ENCODE data around the gene TMEM120B.

TMEM120B gene

DNA sequence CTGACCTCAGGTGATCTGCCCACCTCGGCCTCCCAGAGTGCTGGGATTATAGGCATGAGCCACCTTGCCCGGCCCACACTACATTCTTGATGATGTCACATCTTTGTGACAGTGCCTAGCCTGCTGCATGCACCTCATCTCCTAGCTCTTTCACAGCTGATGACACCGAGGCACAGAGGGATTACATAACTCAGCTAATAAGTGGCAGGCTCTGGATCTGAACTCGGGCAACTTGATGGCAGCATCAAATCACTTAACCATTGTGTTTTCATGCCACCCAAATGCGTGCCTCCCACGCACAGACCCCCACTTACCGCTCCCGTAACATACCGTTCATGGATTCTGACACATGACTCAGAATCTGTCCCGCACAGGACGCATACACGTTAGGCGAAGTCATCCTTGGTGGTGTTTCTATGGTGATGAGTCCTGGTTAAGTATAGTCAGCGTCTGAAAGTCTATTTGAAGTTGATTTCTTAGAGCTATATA lies 7.4 kb downstream of the TMEM120B start:
- H3K27ac ChIP-seq = no peak overlapping the region
- TF ChIP-seq ZFX (IDR thresholded peaks at IDR 0.05) = no peak
- TF ChIP-seq, protein P1, sequence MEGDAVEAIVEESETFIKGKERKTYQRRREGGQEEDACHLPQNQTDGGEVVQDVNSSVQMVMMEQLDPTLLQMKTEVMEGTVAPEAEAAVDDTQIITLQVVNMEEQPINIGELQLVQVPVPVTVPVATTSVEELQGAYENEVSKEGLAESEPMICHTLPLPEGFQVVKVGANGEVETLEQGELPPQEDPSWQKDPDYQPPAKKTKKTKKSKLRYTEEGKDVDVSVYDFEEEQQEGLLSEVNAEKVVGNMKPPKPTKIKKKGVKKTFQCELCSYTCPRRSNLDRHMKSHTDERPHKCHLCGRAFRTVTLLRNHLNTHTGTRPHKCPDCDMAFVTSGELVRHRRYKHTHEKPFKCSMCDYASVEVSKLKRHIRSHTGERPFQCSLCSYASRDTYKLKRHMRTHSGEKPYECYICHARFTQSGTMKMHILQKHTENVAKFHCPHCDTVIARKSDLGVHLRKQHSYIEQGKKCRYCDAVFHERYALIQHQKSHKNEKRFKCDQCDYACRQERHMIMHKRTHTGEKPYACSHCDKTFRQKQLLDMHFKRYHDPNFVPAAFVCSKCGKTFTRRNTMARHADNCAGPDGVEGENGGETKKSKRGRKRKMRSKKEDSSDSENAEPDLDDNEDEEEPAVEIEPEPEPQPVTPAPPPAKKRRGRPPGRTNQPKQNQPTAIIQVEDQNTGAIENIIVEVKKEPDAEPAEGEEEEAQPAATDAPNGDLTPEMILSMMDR (conservative IDR thresholded peaks at IDR 0.05) = no peak

DNA sequence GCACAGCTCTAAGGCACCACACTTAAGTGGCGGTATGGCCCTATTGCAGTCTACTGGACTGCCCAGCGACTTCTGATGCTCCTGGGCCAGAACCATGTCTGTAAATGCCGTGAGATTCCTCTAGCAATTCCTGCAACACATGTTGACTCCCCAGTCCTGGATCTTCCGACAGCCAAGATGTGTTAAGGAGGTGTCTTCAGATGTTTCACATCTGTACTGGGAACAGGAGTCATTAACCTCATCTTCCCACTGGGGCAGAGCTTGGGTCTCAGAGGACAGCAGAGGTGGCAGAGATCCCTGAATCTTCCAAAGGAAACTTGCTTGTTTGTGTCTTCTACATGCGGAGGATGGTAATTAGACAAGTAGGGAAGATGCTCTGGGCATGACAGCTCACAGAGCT lies 8.2 kb downstream of the TMEM120B start:
- no peak overlapping the region for H3K27ac ChIP-seq
- TF ChIP-seq, protein P1 (conservative IDR thresholded peaks at IDR 0.05) = no peak
- TF ChIP-seq ZFX (IDR thresholded peaks at IDR 0.05) = no peak

- TF ChIP-seq, protein P1 (conservative IDR thresholded peaks at IDR 0.05) = no peak
- no peak for TF ChIP-seq ZFX (IDR thresholded peaks at IDR 0.05)
- H3K27ac ChIP-seq = no peak overlapping the region
These were observed 10.0 kb downstream of the TMEM120B start for GRCh38 chr12:121722511-121722910.

GRCh38 chr12:121723200-121723599 lies 10.6 kb downstream of the TMEM120B start:
- TF ChIP-seq, protein P1 (conservative IDR thresholded peaks at IDR 0.05) = no peak
- no peak for TF ChIP-seq ZFX (IDR thresholded peaks at IDR 0.05)
- H3K27ac ChIP-seq = no peak overlapping the region

GRCh38 chr12:121724925-121725324 lies 12.4 kb downstream of the TMEM120B start:
- no peak overlapping the region for H3K27ac ChIP-seq
- TF ChIP-seq, protein P1 (conservative IDR thresholded peaks at IDR 0.05) = no peak
- no peak for TF ChIP-seq ZFX (IDR thresholded peaks at IDR 0.05)

- H3K27ac ChIP-seq = no peak overlapping the region
- TF ChIP-seq, protein P1 (conservative IDR thresholded peaks at IDR 0.05) = no peak
- no peak for TF ChIP-seq ZFX (IDR thresholded peaks at IDR 0.05)
These were observed 12.9 kb downstream of the TMEM120B start for GRCh38 chr12:121725423-121725822.

DNA sequence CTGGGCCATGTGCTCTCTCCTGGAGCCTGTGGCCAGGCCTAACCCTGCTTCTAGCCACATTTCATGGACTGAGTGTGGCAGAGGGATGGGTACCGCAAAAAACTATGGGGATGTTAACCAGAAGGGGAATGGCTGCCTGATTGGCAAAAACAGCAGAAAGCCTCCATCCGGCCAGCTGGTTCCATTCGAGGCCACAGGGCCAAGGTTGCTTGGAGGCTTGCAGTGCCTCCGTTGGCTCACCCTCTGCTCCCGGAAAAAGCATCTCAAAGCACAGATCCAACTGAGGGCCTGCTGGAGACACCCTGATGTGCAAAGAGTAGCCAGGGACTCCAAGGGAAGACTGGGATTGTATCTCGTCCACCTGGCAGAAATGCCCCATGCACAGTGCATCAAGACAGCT lies 16.5 kb downstream of the TMEM120B start:
- H3K27ac ChIP-seq = no peak overlapping the region
- TF ChIP-seq, protein P1 (conservative IDR thresholded peaks at IDR 0.05) = no peak
- no peak for TF ChIP-seq ZFX (IDR thresholded peaks at IDR 0.05)
